H9 (cell line): Measurements from ENCODE around the gene CREB5. TPM values are rescaled to one million over a fixed set of nuclear protein-coding genes. Genes with fewer than 3 reads are reported as not detected.

Source experiments
- DNase-seq: peaks from one replicate; pipeline ENCODE4 v3.0.0-alpha.2; 2017
- H2AFZ ChIP-seq: one replicate; pipeline ENCODE4 v1.6.1; 2013; ENCODE audit warnings: mild to moderate bottlenecking, low read length, control low read depth, moderate library complexity
- H2AK5ac ChIP-seq: 2 replicates; pipeline ENCODE4 v1.6.1; 2013; ENCODE audit warnings: low read length, control low read depth, mixed read lengths; ENCODE audit not compliant: insufficient read length
- H2BK120ac ChIP-seq: one replicate; pipeline ENCODE4 v1.6.1; 2013; ENCODE audit warnings: low read depth, mild to moderate bottlenecking, low read length, control low read depth, inconsistent platforms; ENCODE audit not compliant: poor library complexity, severe bottlenecking
- H2BK12ac ChIP-seq: 2 replicates; pipeline ENCODE4 v1.6.1; 2013; ENCODE audit warnings: low read length, control low read depth, mixed read lengths, low read depth; ENCODE audit not compliant: insufficient read length
- H2BK15ac ChIP-seq: 2 replicates; pipeline ENCODE4 v1.6.1; 2013; ENCODE audit warnings: low read depth, low read length, control low read depth
- H2BK20ac ChIP-seq: one replicate; pipeline ENCODE4 v1.6.1; 2013; ENCODE audit warnings: low read depth, mild to moderate bottlenecking, low read length, control low read depth, inconsistent platforms; ENCODE audit not compliant: poor library complexity, severe bottlenecking
- H2BK5ac ChIP-seq: 2 replicates; pipeline ENCODE4 v1.6.1; 2013; ENCODE audit warnings: low read length, control low read depth, mixed read lengths; ENCODE audit not compliant: insufficient read length
- H3K14ac ChIP-seq: 2 replicates; pipeline ENCODE4 v1.6.1; 2013; ENCODE audit warnings: low read length, control low read depth; ENCODE audit not compliant: insufficient read depth
- H3K18ac ChIP-seq: 2 replicates; pipeline ENCODE4 v1.6.1; 2013; ENCODE audit warnings: low read depth, mild to moderate bottlenecking, mixed read lengths, low read length, control low read depth; ENCODE audit not compliant: insufficient read length
- H3K23ac ChIP-seq: 2 replicates; pipeline ENCODE4 v1.6.1; 2013; ENCODE audit warnings: low read length, control low read depth, mixed read lengths, low read depth; ENCODE audit not compliant: insufficient read length
- H3K23me2 ChIP-seq: 2 replicates; pipeline ENCODE4 v1.6.1; 2013; ENCODE audit warnings: low read depth, mild to moderate bottlenecking, mixed read lengths, low read length, control low read depth; ENCODE audit not compliant: insufficient read length, poor library complexity, severe bottlenecking
- H3K27ac ChIP-seq: 2 replicates; pipeline ENCODE4 v1.5.1; 2013; ENCODE audit warnings: low read length, control low read depth, mixed read lengths, low read depth; ENCODE audit not compliant: insufficient read length
- H3K27me3 ChIP-seq: 2 replicates; pipeline ENCODE4 v1.6.1; 2013; ENCODE audit warnings: low read length, control low read depth, inconsistent platforms; ENCODE audit not compliant: insufficient read depth
- H3K4ac ChIP-seq: 2 replicates; pipeline ENCODE4 v1.6.1; 2013; ENCODE audit warnings: low read depth, mild to moderate bottlenecking, control low read depth, inconsistent platforms, low read length, moderate library complexity
- H3K4me1 ChIP-seq: 2 replicates; pipeline ENCODE4 v1.6.1; 2013; ENCODE audit warnings: low read length, control low read depth, inconsistent platforms; ENCODE audit not compliant: insufficient read depth
- H3K4me2 ChIP-seq: 2 replicates; pipeline ENCODE4 v1.6.1; 2013; ENCODE audit warnings: low read length, control low read depth, mixed read lengths; ENCODE audit not compliant: insufficient read length, insufficient read depth
- H3K56ac ChIP-seq: 2 replicates; pipeline ENCODE4 v1.6.1; 2013; ENCODE audit warnings: low read depth, mild to moderate bottlenecking, mixed read lengths, low read length, control low read depth; ENCODE audit not compliant: insufficient read length
- H3K79me1 ChIP-seq: 2 replicates; pipeline ENCODE4 v1.6.1; 2013; ENCODE audit warnings: low read depth, mild to moderate bottlenecking, moderate library complexity, low read length, control low read depth, inconsistent platforms; ENCODE audit not compliant: insufficient read depth, poor library complexity, severe bottlenecking
- H3K79me2 ChIP-seq: 2 replicates; pipeline ENCODE4 v1.6.1; 2013; ENCODE audit warnings: low read length, control low read depth, inconsistent platforms; ENCODE audit not compliant: insufficient read depth
- H3K9ac ChIP-seq: 2 replicates; pipeline ENCODE4 v1.6.1; 2013; ENCODE audit warnings: low read length, control low read depth, mixed read lengths; ENCODE audit not compliant: insufficient read length; ENCODE audit errors: extremely low read depth
- H3K9me3 ChIP-seq: one replicate; pipeline ENCODE4 v1.6.1; 2013; ENCODE audit warnings: low read depth, low read length, inconsistent platforms; ENCODE audit not compliant: control insufficient read depth
- H3T11ph ChIP-seq: one replicate; pipeline ENCODE4 v1.6.1; 2013; ENCODE audit warnings: mild to moderate bottlenecking, low read length, control low read depth, inconsistent platforms
- H4K20me1 ChIP-seq: one replicate; pipeline ENCODE4 v1.6.1; 2013; ENCODE audit not compliant: control insufficient read depth, insufficient read length, insufficient read depth
- H4K5ac ChIP-seq: 2 replicates; pipeline ENCODE4 v1.6.1; 2013; ENCODE audit warnings: low read depth, mild to moderate bottlenecking, mixed read lengths, low read length, control low read depth; ENCODE audit not compliant: insufficient read length
- H4K8ac ChIP-seq: replicated peaks from 2 replicates; pipeline ENCODE4 v1.6.1; 2013; ENCODE audit warnings: low read length, control low read depth, mixed read lengths, low read depth; ENCODE audit not compliant: insufficient read length
- H4K91ac ChIP-seq: 2 replicates; pipeline ENCODE4 v1.6.1; 2013; ENCODE audit warnings: low read depth, mild to moderate bottlenecking, moderate library complexity, mixed read lengths, low read length, control low read depth; ENCODE audit not compliant: insufficient read length
- H3K27ac Mint-ChIP-seq, 3 experiments: 2 replicates in 2 of 3; 3 replicates in 1 of 3; pipeline ENCODE4 v1.8.0; 2020 to 2021; ENCODE audit warnings: mixed read lengths in 3 of 3, mild to moderate bottlenecking in 1 of 3, moderate library complexity in 1 of 3
- H3K27me3 Mint-ChIP-seq: 2 replicates; pipeline ENCODE4 v1.8.0; 2021; ENCODE audit warnings: low read depth, mild to moderate bottlenecking, moderate library complexity, mixed read lengths
- H3K36me3 Mint-ChIP-seq, 3 experiments: 2 replicates in 2 of 3; 3 replicates in 1 of 3; pipeline ENCODE4 v1.8.0; 2020 to 2021; ENCODE audit warnings: low read depth in 3 of 3, mixed read lengths in 3 of 3; ENCODE audit not compliant: insufficient read depth in 1 of 3
- H3K4me1 Mint-ChIP-seq, 2 experiments: 2 replicates each; pipeline ENCODE4 v1.8.0; 2020; ENCODE audit warnings: mixed read lengths in 2 of 2
- H3K4me3 Mint-ChIP-seq, 2 experiments: 2 replicates in 1 of 2; 3 replicates in 1 of 2; pipeline ENCODE4 v1.8.0; 2020 to 2021; ENCODE audit warnings: mild to moderate bottlenecking in 2 of 2, mixed read lengths in 2 of 2, moderate library complexity in 1 of 2
- H3K9me3 Mint-ChIP-seq, 2 experiments: 2 replicates in 1 of 2; 3 replicates in 1 of 2; pipeline ENCODE4 v1.8.0; 2020; ENCODE audit warnings: mild to moderate bottlenecking in 2 of 2, mixed read lengths in 2 of 2, moderate library complexity in 1 of 2
- WGBS: extraction: QIAGEN DNeasy Blood & Tissue Kit; methylation state at CpG from one replicate; pipeline ENCODE4 v1.1.7; 2013; ENCODE audit warnings: missing lambda C conversion rate, low lambda C conversion rate, mixed read lengths; ENCODE audit not compliant: insufficient read length; ENCODE audit errors: extremely low coverage; 5-methylcytosine and 5-hydroxymethylcytosine counted together
- total RNA-seq: library from RNA; stranded (reverse); gene quantifications from 2 replicates; pipeline ENCODE4 v1.2.1, GENCODE V29; 2021
- TF ChIP-seq, protein P1 (sequence below): fragments of 200-600 bp; sonication (generic); conservative IDR thresholded peaks from 3 replicates; pipeline ENCODE4 v1.8.0; 2021; ENCODE audit warnings: antibody characterized with exemption, mild to moderate bottlenecking

Gene CREB5
- total RNA-seq, 1 experiment from 2014 or later, result 4.0 TPM

DNA sequence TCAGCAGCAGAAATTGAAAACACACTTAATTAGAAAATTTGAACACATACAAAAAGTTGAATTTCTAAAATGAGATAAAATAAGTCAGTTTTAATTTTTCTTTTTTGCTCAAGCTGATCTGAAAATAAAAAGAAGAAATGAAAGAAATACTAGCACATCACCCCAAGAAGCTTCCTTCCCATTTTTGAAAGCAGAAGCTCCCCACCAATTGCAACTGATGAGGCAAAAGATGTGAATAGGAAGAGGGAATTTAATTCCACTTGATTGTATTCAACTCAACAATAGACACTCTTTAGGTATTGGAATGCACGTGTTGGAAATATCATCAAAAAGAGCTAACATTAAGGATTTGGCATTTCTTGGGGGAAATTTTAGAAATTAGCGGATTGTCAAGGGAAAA is 370.0 kb downstream of the CREB5 start:
- H3K27me3 Mint-ChIP-seq, result no peaks in the 10 kb centered on the region
- Histone ChIP-seq H2BK120ac (no peak overlapping the region), H2AFZ (no peak overlapping the region), H2BK20ac (no peak overlapping the region), H3K9ac (no peak overlapping the region), H3K18ac (no peak overlapping the region), H3K79me1 (no peaks in the 10 kb centered on the region), H2BK5ac (no peak overlapping the region), H4K5ac (no peak overlapping the region), H2AK5ac (no peak overlapping the region), H2BK15ac (no peak overlapping the region), H3K79me2 (no peaks in the 10 kb centered on the region), H3K27ac (no peak overlapping the region), H3K27me3 (no peaks in the 10 kb centered on the region), H3K14ac (no peak overlapping the region), H3K4ac (no peak overlapping the region), H4K20me1 (no peaks in the 10 kb centered on the region), H3K9me3 (no peaks in the 10 kb centered on the region), H3T11ph (no peak overlapping the region), H3K56ac (no peak overlapping the region), H2BK12ac (no peak overlapping the region), H3K4me2 (no peak overlapping the region), H3K4me1 (no peaks in the 10 kb centered on the region), H4K8ac (no peak overlapping the region), H3K23me2 (no peaks in the 10 kb centered on the region), H3K23ac (no peak overlapping the region), H4K91ac (no peak overlapping the region)
- TF ChIP-seq, protein P1, sequence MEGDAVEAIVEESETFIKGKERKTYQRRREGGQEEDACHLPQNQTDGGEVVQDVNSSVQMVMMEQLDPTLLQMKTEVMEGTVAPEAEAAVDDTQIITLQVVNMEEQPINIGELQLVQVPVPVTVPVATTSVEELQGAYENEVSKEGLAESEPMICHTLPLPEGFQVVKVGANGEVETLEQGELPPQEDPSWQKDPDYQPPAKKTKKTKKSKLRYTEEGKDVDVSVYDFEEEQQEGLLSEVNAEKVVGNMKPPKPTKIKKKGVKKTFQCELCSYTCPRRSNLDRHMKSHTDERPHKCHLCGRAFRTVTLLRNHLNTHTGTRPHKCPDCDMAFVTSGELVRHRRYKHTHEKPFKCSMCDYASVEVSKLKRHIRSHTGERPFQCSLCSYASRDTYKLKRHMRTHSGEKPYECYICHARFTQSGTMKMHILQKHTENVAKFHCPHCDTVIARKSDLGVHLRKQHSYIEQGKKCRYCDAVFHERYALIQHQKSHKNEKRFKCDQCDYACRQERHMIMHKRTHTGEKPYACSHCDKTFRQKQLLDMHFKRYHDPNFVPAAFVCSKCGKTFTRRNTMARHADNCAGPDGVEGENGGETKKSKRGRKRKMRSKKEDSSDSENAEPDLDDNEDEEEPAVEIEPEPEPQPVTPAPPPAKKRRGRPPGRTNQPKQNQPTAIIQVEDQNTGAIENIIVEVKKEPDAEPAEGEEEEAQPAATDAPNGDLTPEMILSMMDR, result no peak
- WGBS, result no CpG with 5 or more reads among the region's 2 CpGs
- H3K9me3 Mint-ChIP-seq, result no peaks in the 10 kb centered on the region; a peak in 1 of 5 replicates
- H3K27ac Mint-ChIP-seq, result no peak overlapping the region
- no peak for DNase-seq
- H3K36me3 Mint-ChIP-seq, result no peaks in the 10 kb centered on the region
- H3K4me3 Mint-ChIP-seq, result no peak overlapping the region
- no peaks in the 10 kb centered on the region for H3K4me1 Mint-ChIP-seq
